Thyroid gland (tissue), 4 donors: ENCODE data around the gene ERP44. TPM values are rescaled to one million over a fixed set of nuclear protein-coding genes. Genes with fewer than 3 reads are reported as not detected.
A peak's percentile ranks its signal among the peaks of the same experiment; 100 is the strongest.
"Not testable (repeated sequence)": the region's sequence is repeated elsewhere in the genome, so short reads cannot be mapped to it uniquely, and the experiment has no call there.

ENCODE experiments used
- DNase-seq, 2 donors: peaks; one replicate each; pipeline ENCODE4 v3.0.0-alpha.2; 2019
- H3K27ac ChIP-seq, 3 donors: fragments of 200-600 bp; sonication (generic); 1 replicate in 2 of 3; 2 replicates in 1 of 3; pipeline ENCODE4 v1.5.1; 2016 to 2019; ENCODE audit warnings: mild to moderate bottlenecking in 1 of 3, moderate library complexity in 1 of 3
- H3K27me3 ChIP-seq: fragments of 200-600 bp; sonication (generic); one replicate; pipeline ENCODE4 v1.5.1; 2019
- H3K36me3 ChIP-seq, 2 donors: fragments of 200-600 bp; sonication (generic); one replicate each; pipeline ENCODE4 v1.5.1; 2016 to 2019
- H3K4me1 ChIP-seq, 2 donors: fragments of 200-600 bp; sonication (generic); one replicate each; pipeline ENCODE4 v1.5.1; 2017 to 2019
- H3K4me3 ChIP-seq, 3 donors: fragments of 200-600 bp; sonication (generic); replicated peaks in 1 of 3; 1 replicate in 2 of 3; 2 replicates in 1 of 3; pipeline ENCODE4 v1.5.1; 2016; ENCODE audit warnings: mild to moderate bottlenecking in 1 of 3
- H3K9me3 ChIP-seq: fragments of 200-600 bp; sonication (generic); one replicate; pipeline ENCODE4 v1.5.1; 2017
- POLR2A ChIP-seq, 2 donors: fragments of 450-650 bp; IDR thresholded peaks; one replicate each; pipeline ENCODE4 v1.6.1; 2017; ENCODE audit warnings: antibody characterized with exemption in 2 of 2, mild to moderate bottlenecking in 2 of 2, moderate library complexity in 1 of 2
- WGBS, 2 donors: methylation state at CpG; one replicate each; pipeline ENCODE4 v1.1.5; 2017; 5-methylcytosine and 5-hydroxymethylcytosine counted together
- intact Hi-C: fragments of 100-400 bp; cut with DNase I; formaldehyde crosslinking; loops from one replicate; pipeline ENCODE4 v1.15.1; 2023
- total RNA-seq, 4 donors: library from RNA; depleted of rRNA; stranded (reverse); fragments of >200 nt; gene quantifications; one replicate each; pipeline ENCODE4 v1.2.3, GENCODE V29; 2016
- TF ChIP-seq, protein P1 (sequence below), 6 experiments: fragments of 200-600 bp in 3 of 6; fragments of 450-650 bp in 3 of 6; sonication (generic) in 3 of 6; IDR thresholded peaks; one replicate each; pipeline ENCODE4 v1.5.1; 2016 to 2019; ENCODE audit warnings: antibody characterized with exemption in 6 of 6, mild to moderate bottlenecking in 2 of 6, inconsistent platforms in 1 of 6, moderate library complexity in 1 of 6

The ERP44 gene
- total RNA-seq = 10 to 100 TPM; 23.7 to 36.2 (median 29.0) TPM

GRCh38 chr9:100098887-100099721 lies at the start of gene ERP44, which contains the start of gene INVS:
TSS of gene ERP44 (minus strand) at chr9:100099000. CDS start at chr9:100098840, 160 bp downstream.
TSS of gene INVS (plus strand) at chr9:100099243. CDS start at chr9:100104522, 5,279 bp downstream.
- peak within 1 kb of the TSS; percentile 74 to 93 (median 88) for H3K27ac ChIP-seq
- H3K27me3 ChIP-seq = no peaks in the 10 kb centered on the region
- intact Hi-C loops = loop anchor here (5.0 kb wide), 1 partner anchor 192 kb away; the partner anchor contains the start of gene STX17
- DNase-seq = peak; percentile 99 to 100
- WGBS, 2 donors = 1 to 2% methylated on average over 23 to 42 of the region's 54 CpGs
- peaks cover 8 to 15% of the 10 kb centered on the region in 2 donors for H3K4me1 ChIP-seq
- TF ChIP-seq POLR2A (IDR thresholded peaks at IDR 0.05) = peak in 1 of 2 donors; percentile 87
- TF ChIP-seq, protein P1, sequence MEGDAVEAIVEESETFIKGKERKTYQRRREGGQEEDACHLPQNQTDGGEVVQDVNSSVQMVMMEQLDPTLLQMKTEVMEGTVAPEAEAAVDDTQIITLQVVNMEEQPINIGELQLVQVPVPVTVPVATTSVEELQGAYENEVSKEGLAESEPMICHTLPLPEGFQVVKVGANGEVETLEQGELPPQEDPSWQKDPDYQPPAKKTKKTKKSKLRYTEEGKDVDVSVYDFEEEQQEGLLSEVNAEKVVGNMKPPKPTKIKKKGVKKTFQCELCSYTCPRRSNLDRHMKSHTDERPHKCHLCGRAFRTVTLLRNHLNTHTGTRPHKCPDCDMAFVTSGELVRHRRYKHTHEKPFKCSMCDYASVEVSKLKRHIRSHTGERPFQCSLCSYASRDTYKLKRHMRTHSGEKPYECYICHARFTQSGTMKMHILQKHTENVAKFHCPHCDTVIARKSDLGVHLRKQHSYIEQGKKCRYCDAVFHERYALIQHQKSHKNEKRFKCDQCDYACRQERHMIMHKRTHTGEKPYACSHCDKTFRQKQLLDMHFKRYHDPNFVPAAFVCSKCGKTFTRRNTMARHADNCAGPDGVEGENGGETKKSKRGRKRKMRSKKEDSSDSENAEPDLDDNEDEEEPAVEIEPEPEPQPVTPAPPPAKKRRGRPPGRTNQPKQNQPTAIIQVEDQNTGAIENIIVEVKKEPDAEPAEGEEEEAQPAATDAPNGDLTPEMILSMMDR (IDR thresholded peaks at IDR 0.05) = no peak
- peak within 1 kb of the TSS; percentile 70 to 100 (median 82) for H3K4me3 ChIP-seq
- no peaks in the 10 kb centered on the region for H3K9me3 ChIP-seq
- peaks cover 0 to 2% of the 10 kb centered on the region in 2 donors for H3K36me3 ChIP-seq

GRCh38 chr9:100145976-100146375 lies 47.2 kb upstream of the ERP44 start:
- 89 to 91% methylated on average over 8 of the region's 8 CpGs for WGBS, 2 donors
- H3K9me3 ChIP-seq = not testable (repeated sequence)

DNA sequence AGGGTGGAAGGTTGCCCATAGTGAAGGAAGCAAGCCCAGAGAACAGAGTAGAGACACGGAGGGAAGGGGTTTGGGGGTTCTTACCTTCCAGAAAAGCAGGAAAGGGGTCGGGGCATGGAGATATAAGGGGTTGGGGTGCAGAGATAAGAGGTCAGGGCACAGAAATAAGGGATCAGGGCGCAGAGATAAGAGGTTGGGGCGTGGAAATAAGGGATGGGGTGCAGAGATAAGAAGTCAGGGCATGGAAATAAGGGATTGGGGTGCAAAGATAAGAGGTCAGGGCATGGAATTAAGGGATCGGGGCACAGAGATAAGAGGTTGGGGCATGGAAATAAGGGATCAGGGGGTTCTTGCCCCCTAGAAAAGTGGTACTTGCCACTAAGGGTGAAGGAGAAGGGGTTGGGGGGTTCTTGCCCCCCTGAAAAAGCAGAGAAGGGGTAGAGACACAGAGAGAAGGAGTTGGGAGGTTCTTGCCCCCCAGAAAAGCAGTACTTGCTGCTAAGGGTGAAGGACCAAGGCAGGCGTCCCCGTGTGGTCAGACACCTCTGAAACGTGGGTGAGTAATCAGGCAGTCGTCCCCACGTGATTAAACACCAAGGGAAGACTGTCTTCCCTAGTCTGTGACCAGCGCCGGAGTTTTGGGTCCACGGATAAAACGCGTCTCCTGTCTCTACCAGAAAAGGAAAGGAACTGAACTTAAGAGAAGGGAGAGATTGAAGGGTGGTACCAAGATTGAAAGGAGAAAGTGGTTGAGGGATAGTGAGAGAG lies 46.6 kb upstream of the ERP44 start:
- WGBS, 2 donors = 92 to 94% methylated on average over 15 of the region's 15 CpGs
- H3K36me3 ChIP-seq, DNase-seq, H3K4me3 ChIP-seq, H3K9me3 ChIP-seq, H3K4me1 ChIP-seq, H3K27ac ChIP-seq, intact Hi-C loops, H3K27me3 ChIP-seq: not testable (repeated sequence)

More at GRCh38 chr9:100145976-100146375, 47.2 kb upstream of the ERP44 start:
- DNase-seq, H3K27me3 ChIP-seq, H3K4me1 ChIP-seq, intact Hi-C loops, H3K4me3 ChIP-seq, H3K27ac ChIP-seq, H3K36me3 ChIP-seq: not testable (repeated sequence)

GRCh38 chr9:100141862-100142261 lies 43.1 kb upstream of the ERP44 start:
- DNase-seq, H3K27ac ChIP-seq, H3K9me3 ChIP-seq, H3K27me3 ChIP-seq, H3K4me3 ChIP-seq, H3K4me1 ChIP-seq, intact Hi-C loops, H3K36me3 ChIP-seq: not testable (repeated sequence)
- 95 to 96% methylated on average over 9 of the region's 9 CpGs for WGBS, 2 donors

- 95 to 96% methylated on average over 6 of the region's 6 CpGs for WGBS, 2 donors
- H3K27ac ChIP-seq, H3K4me3 ChIP-seq, H3K9me3 ChIP-seq, H3K36me3 ChIP-seq, H3K27me3 ChIP-seq, DNase-seq, H3K4me1 ChIP-seq, intact Hi-C loops: not testable (repeated sequence)
These were observed 41.5 kb upstream of the ERP44 start for GRCh38 chr9:100140303-100140702.

GRCh38 chr9:100136799-100137198 lies 38.0 kb upstream of the ERP44 start:
- intact Hi-C loops, H3K9me3 ChIP-seq: not testable (repeated sequence)

DNA sequence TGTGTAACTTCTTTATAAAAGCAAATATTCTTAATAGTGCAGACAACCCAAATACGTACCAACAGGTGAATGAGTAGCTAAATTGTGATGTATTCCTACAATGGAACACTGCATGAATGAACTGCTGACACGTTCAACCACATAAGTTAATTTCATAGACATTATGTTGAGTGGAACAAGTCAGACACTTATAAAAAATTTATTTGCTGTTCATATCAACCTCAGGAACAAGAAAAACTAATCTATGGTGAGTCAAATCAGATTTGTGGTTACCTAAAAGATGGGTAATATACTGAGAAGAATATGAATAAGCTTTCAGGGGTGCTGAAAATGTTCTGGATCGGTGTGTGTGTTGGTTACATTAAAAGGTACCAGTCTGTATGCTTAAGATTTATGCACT lies 35.9 kb upstream of the ERP44 start:
- H3K4me1 ChIP-seq = no peaks in the 10 kb centered on the region
- WGBS, 2 donors = 93 to 98% methylated on average over 3 of the region's 3 CpGs
- no peak overlapping the region for H3K27ac ChIP-seq
- H3K27me3 ChIP-seq = no peaks in the 10 kb centered on the region
- H3K36me3 ChIP-seq = no peaks in the 10 kb centered on the region
- TF ChIP-seq, protein P1 (IDR thresholded peaks at IDR 0.05) = no peak
- TF ChIP-seq POLR2A (IDR thresholded peaks at IDR 0.05) = no peak
- H3K9me3 ChIP-seq = no peaks in the 10 kb centered on the region
- DNase-seq = no peak
- intact Hi-C loops = no loop called here
- H3K4me3 ChIP-seq = no peak overlapping the region

More at GRCh38 chr9:100136799-100137198, 38.0 kb upstream of the ERP44 start:
- WGBS, 2 donors = 92 to 93% methylated on average over 5 of the region's 5 CpGs
- H3K27me3 ChIP-seq, DNase-seq, H3K4me3 ChIP-seq, H3K4me1 ChIP-seq, H3K27ac ChIP-seq, H3K36me3 ChIP-seq: not testable (repeated sequence)
